Measurements from ENCODE around the gene HACD2.

DNA sequence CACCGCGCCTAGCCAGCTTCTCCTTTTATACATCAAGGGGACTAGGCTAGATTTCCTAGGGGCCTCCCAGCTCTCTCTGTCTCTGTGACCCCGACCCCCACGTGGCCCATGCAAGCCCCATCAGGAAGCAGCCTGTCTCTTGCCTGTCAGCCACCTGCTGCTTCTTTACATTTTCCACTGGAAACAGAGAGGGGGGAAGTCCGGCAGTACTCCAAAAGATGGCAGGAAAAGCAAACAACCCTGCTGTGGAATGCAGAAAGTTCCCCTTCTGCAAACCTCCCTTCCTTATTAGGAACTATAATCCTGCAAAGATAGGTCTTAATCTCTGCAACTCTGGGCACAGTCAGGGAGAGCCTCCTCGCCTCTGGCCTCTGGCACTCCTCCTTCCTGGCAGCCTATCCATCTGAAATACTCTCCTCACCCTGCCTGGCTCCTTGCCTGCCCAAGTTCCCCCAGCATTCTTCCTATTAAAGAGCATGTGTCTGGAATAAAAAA is 47.4 kb upstream of the HACD2 start:
- TF ChIP-seq, protein P1, sequence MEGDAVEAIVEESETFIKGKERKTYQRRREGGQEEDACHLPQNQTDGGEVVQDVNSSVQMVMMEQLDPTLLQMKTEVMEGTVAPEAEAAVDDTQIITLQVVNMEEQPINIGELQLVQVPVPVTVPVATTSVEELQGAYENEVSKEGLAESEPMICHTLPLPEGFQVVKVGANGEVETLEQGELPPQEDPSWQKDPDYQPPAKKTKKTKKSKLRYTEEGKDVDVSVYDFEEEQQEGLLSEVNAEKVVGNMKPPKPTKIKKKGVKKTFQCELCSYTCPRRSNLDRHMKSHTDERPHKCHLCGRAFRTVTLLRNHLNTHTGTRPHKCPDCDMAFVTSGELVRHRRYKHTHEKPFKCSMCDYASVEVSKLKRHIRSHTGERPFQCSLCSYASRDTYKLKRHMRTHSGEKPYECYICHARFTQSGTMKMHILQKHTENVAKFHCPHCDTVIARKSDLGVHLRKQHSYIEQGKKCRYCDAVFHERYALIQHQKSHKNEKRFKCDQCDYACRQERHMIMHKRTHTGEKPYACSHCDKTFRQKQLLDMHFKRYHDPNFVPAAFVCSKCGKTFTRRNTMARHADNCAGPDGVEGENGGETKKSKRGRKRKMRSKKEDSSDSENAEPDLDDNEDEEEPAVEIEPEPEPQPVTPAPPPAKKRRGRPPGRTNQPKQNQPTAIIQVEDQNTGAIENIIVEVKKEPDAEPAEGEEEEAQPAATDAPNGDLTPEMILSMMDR (IDR thresholded peaks at IDR 0.05; ENCODE audit: extremely low read depth in 1 of 2, insufficient read depth in 1 of 2, low read depth in 1 of 2, low read length in 2 of 2), result no peak
- TF ChIP-seq MYC (IDR thresholded peaks at IDR 0.05; ENCODE audit: low read depth, low read length) (no peak), POLR2A (IDR thresholded peaks at IDR 0.05; ENCODE audit: low read depth, low read length) (no peak), EZH2 (IDR thresholded peaks at IDR 0.05; ENCODE audit: borderline replicate concordance, low read depth, low read length, severe bottlenecking) (no peak), POLR2AphosphoS5 (IDR thresholded peaks at IDR 0.05; ENCODE audit: insufficient read depth, low read depth, low read length) (no peak), MAX (IDR thresholded peaks at IDR 0.05; ENCODE audit: insufficient read depth, insufficient read length) (no peak), FOS (IDR thresholded peaks at IDR 0.05; ENCODE audit: borderline replicate concordance, insufficient read depth, low read length) (no peak)

Data from endothelial cell of umbilical vein (primary cell).